T-helper 22 cell (primary cell): ENCODE data around the gene ZFHX3.

ENCODE experiments used
- DNase-seq: peaks from one replicate; pipeline ENCODE4 v3.0.0-alpha.2; 2020; ENCODE audit warnings: low read depth

Gene ZFHX3

GRCh38 chr16:72819345-72819744, 228.6 kb downstream of the ZFHX3 start:
- no peak for DNase-seq

- DNase-seq: no peak
Measured at GRCh38 chr16:72818236-72818845, 229.6 kb downstream of the ZFHX3 start.

- no peak for DNase-seq
Measured at GRCh38 chr16:72815348-72816318, 232.3 kb downstream of the ZFHX3 start.

- DNase-seq: no peak
Measured at GRCh38 chr16:72814226-72814625, 233.7 kb downstream of the ZFHX3 start.

- no peak for DNase-seq
Measured at GRCh38 chr16:72812672-72813071, 235.3 kb downstream of the ZFHX3 start.

- DNase-seq: no peak
Measured at GRCh38 chr16:72811876-72812275, 236.1 kb downstream of the ZFHX3 start.

GRCh38 chr16:72811188-72811720, 236.7 kb downstream of the ZFHX3 start:
- DNase-seq: no peak

GRCh38 chr16:72810480-72810879, 237.4 kb downstream of the ZFHX3 start:
- no peak for DNase-seq

GRCh38 chr16:72809446-72809845, 238.5 kb downstream of the ZFHX3 start:
- DNase-seq: no peak

GRCh38 chr16:72808754-72809153, 239.2 kb downstream of the ZFHX3 start:
- DNase-seq: no peak

GRCh38 chr16:72807245-72807644, 240.7 kb downstream of the ZFHX3 start:
- DNase-seq: no peak

GRCh38 chr16:72805486-72805885, 242.4 kb downstream of the ZFHX3 start:
- DNase-seq: no peak

- no peak for DNase-seq
Measured at GRCh38 chr16:72800524-72801161, 247.3 kb downstream of the ZFHX3 start.

- no peak for DNase-seq
Measured at GRCh38 chr16:72798264-72798663, 249.7 kb downstream of the ZFHX3 start.

- no peak for DNase-seq
Measured at GRCh38 chr16:72797621-72798020, 250.3 kb downstream of the ZFHX3 start.

GRCh38 chr16:72796222-72796621, 251.7 kb downstream of the ZFHX3 start:
- no peak for DNase-seq

GRCh38 chr16:72794986-72795385, 252.9 kb downstream of the ZFHX3 start:
- DNase-seq: no peak

- no peak for DNase-seq
Measured at GRCh38 chr16:72794319-72794718, 253.6 kb downstream of the ZFHX3 start.

- DNase-seq: no peak
Measured at GRCh38 chr16:72793716-72794115, 254.2 kb downstream of the ZFHX3 start.

- DNase-seq: no peak
Measured at GRCh38 chr16:72793017-72793416, 254.9 kb downstream of the ZFHX3 start.

GRCh38 chr16:72791786-72792185, 256.1 kb downstream of the ZFHX3 start:
- DNase-seq: no peak

GRCh38 chr16:72789921-72790320, 258.0 kb downstream of the ZFHX3 start:
- no peak for DNase-seq

- no peak for DNase-seq
Measured at GRCh38 chr16:72789465-72789864, 258.5 kb downstream of the ZFHX3 start.
